CD4-positive, alpha-beta T cell treated with Interleukin-10 for 1 hour (primary cell): Measurements from ENCODE around the gene STK25.
"Not testable (repeated sequence)": the region's sequence is repeated elsewhere in the genome, so short reads cannot be mapped to it uniquely, and the experiment has no call there.

ENCODE experiments used
- DNase-seq: peaks from one replicate; pipeline ENCODE4 v3.0.0-alpha.2; 2020

Gene STK25

GRCh38 chr2:241461693-241462677 is 46.4 kb downstream of the STK25 start:
- no peak for DNase-seq

- no peak for DNase-seq
Observed at GRCh38 chr2:241460631-241461030, 47.8 kb downstream of the STK25 start.

- no peak for DNase-seq
Observed at GRCh38 chr2:241459520-241459919, 48.9 kb downstream of the STK25 start.

GRCh38 chr2:241458687-241459086 is 49.7 kb downstream of the STK25 start:
- DNase-seq = no peak

- no peak for DNase-seq
Observed at GRCh38 chr2:241456546-241456945, 51.8 kb downstream of the STK25 start.

- no peak for DNase-seq
Observed at GRCh38 chr2:241454837-241455485, 53.4 kb downstream of the STK25 start.

- DNase-seq = not testable (repeated sequence)
Observed at GRCh38 chr2:241453919-241454318, 54.5 kb downstream of the STK25 start.

GRCh38 chr2:241451840-241452506 is 56.4 kb downstream of the STK25 start:
- DNase-seq = no peak

- not testable (repeated sequence) for DNase-seq
Observed at GRCh38 chr2:241450092-241450491, 58.3 kb downstream of the STK25 start.

GRCh38 chr2:241445426-241445825 is 63.0 kb downstream of the STK25 start:
- no peak for DNase-seq

GRCh38 chr2:241443486-241444223 is 64.7 kb downstream of the STK25 start:
- DNase-seq = peak; percentile 91
